Pancreas (tissue), 10 donors: Measurements from ENCODE around the gene COL21A1. TPM values are rescaled to one million over a fixed set of nuclear protein-coding genes. Genes with fewer than 3 reads are reported as not detected.
"Not testable (repeated sequence)": the region's sequence is repeated elsewhere in the genome, so short reads cannot be mapped to it uniquely, and the experiment has no call there.

Experiments
- ATAC-seq, 4 donors: fragments of 200-7000 bp; cut with Tn5 transposase; one replicate each; pipeline versions ENCODE4 v1.8.0 to v1.9.1; 2020; ENCODE audit warnings: mild to moderate bottlenecking in 4 of 4, moderate library complexity in 4 of 4
- DNase-seq, 6 donors: peaks; one replicate each; pipeline ENCODE4 v3.0.0-alpha.2; 2020
- FAIRE-seq: peaks from 2 replicates; lab custom pipeline; 2012; peaks lifted over from hg19 to GRCh38; lab: Jason Lieb, UNC
- H3K27ac ChIP-seq, 4 donors: fragments of 200-600 bp; sonication (generic); 1 replicate in 3 of 4; 2 replicates in 1 of 4; pipeline versions ENCODE4 v1.5.0 to v1.8.0; 2020
- H3K27me3 ChIP-seq, 4 donors: fragments of 200-600 bp; one replicate each; pipeline ENCODE4 v1.8.0; 2021
- H3K36me3 ChIP-seq, 3 donors: fragments of 200-600 bp; sonication (generic) in 1 of 3; one replicate each; pipeline versions ENCODE4 v1.5.0 to v1.8.0; 2020 to 2021
- H3K4me1 ChIP-seq, 3 donors: fragments of 200-600 bp; one replicate each; pipeline ENCODE4 v1.8.0; 2021
- H3K4me3 ChIP-seq, 4 donors: fragments of 200-600 bp; sonication (generic) in 2 of 4; one replicate each; pipeline versions ENCODE4 v1.5.0 to v1.8.0; 2020 to 2021
- H3K9me3 ChIP-seq, 4 donors: fragments of 200-600 bp; one replicate each; pipeline ENCODE4 v1.8.0; 2021
- CTCF ChIP-seq, 4 donors: fragments of 200-600 bp; sonication (generic) in 3 of 4; IDR thresholded peaks; one replicate each; pipeline versions ENCODE4 v1.5.0 to v1.8.0; 2021; ENCODE audit warnings: antibody characterized with exemption in 4 of 4
- WGBS, 2 donors: extraction: QIAGEN DNeasy Blood & Tissue Kit; methylation state at CpG; one replicate each; pipeline ENCODE4 v1.1.7; 2013; 5-methylcytosine and 5-hydroxymethylcytosine counted together
- intact Hi-C, 3 donors: fragments of 100-400 bp; cut with DNase I; formaldehyde crosslinking; loops; one replicate each; pipeline versions ENCODE4 v1.11.1 to v1.14.2; 2022
- polyA plus RNA-seq, 2 donors: library from polyadenylated mRNA; stranded (reverse); fragments of 200-250 nt; gene quantifications; one replicate each; pipeline ENCODE4 v1.2.3, GENCODE V29; 2013
- total RNA-seq, 6 donors: library from RNA; stranded (reverse); fragmentation: NEBNext Ultra II Directional in 4 of 6; extraction: Animal tissue kit (Norgen Biotek cat#: 25700) in 4 of 6; gene quantifications; one replicate each; pipeline versions ENCODE4 v1.2.1 to v1.2.4, GENCODE V29; 2021 to 2023
- donor health status: healthy with polysubstance abuse.
- donor health status: DM: no; HTN: no; CAD: no; lungs with moderate emphysema.
- donor health status: DM: no; HTN: no; CAD: no.
- donor health status: control.
- donor health status: control.
- donor health status: Bipolar disorder and iron deficiency.
- donor health status: DM: yes; HTN: yes; CAD: no.
- donor health status: DM: no; HTN: no; CAD: no.
- donor health status: DM: no; HTN: no; CAD: no.
- donor health status: DM: yes; HTN: yes; CAD: no.

Gene COL21A1
- total and polyA plus RNA-seq, 8 donors = 0.28 to 1.8 (median 0.60) TPM

- FAIRE-seq = no peak
- 44 to 70% methylated on average over 2 of the region's 2 CpGs for WGBS, 2 donors
- Histone ChIP-seq H3K27ac (no peak overlapping the region), H3K27me3 (no peaks in the 10 kb centered on the region), H3K36me3 (no peaks in the 10 kb centered on the region), H3K4me3 (no peak overlapping the region), H3K9me3 (no peaks in the 10 kb centered on the region), H3K4me1 (no peaks in the 10 kb centered on the region)
- DNase-seq = no peak
- intact Hi-C loops = no loop called here
- no peak for TF ChIP-seq CTCF (IDR thresholded peaks at IDR 0.05)
- ATAC-seq = no peak
Observed at GRCh38 chr6:56021943-56022342, 225.4 kb downstream of the COL21A1 start.

- TF ChIP-seq CTCF (IDR thresholded peaks at IDR 0.05) = no peak
- Histone ChIP-seq H3K36me3 (no peaks in the 10 kb centered on the region), H3K4me1 (no peaks in the 10 kb centered on the region), H3K9me3 (no peaks in the 10 kb centered on the region), H3K4me3 (no peak overlapping the region), H3K27ac (no peak overlapping the region), H3K27me3 (no peaks in the 10 kb centered on the region)
- WGBS, 2 donors = 30 to 51% methylated on average over 1 of the region's 1 CpG
- intact Hi-C loops = no loop called here
- FAIRE-seq (no peak), ATAC-seq (no peak), DNase-seq (no peak)
Observed at GRCh38 chr6:56019973-56020372, 227.4 kb downstream of the COL21A1 start.

- DNase-seq = no peak
- 63 to 68% methylated on average over 2 of the region's 2 CpGs for WGBS, 2 donors
- Histone ChIP-seq H3K4me1 (no peaks in the 10 kb centered on the region), H3K9me3 (no peaks in the 10 kb centered on the region), H3K27me3 (no peaks in the 10 kb centered on the region), H3K36me3 (no peaks in the 10 kb centered on the region), H3K27ac (no peak overlapping the region), H3K4me3 (no peak overlapping the region)
- ATAC-seq = no peak
- TF ChIP-seq CTCF (IDR thresholded peaks at IDR 0.05) = no peak
- intact Hi-C loops = no loop called here
- no peak for FAIRE-seq
Observed at GRCh38 chr6:56017198-56017597, 230.2 kb downstream of the COL21A1 start.

- H3K27ac ChIP-seq, H3K9me3 ChIP-seq, FAIRE-seq, H3K4me3 ChIP-seq, H3K36me3 ChIP-seq, ATAC-seq, intact Hi-C loops, H3K27me3 ChIP-seq, H3K4me1 ChIP-seq: not testable (repeated sequence)
- peak in 3 of 6 donors; percentile 16 to 63 (median 54) for DNase-seq
- 74 to 78% methylated on average over 10 of the region's 10 CpGs for WGBS, 2 donors
Observed at GRCh38 chr6:56014039-56014438, 233.3 kb downstream of the COL21A1 start.

- Histone ChIP-seq H3K27me3 (no peaks in the 10 kb centered on the region), H3K4me3 (no peak overlapping the region), H3K9me3 (no peaks in the 10 kb centered on the region), H3K27ac (no peak overlapping the region), H3K4me1 (no peaks in the 10 kb centered on the region), H3K36me3 (no peaks in the 10 kb centered on the region)
- TF ChIP-seq CTCF (IDR thresholded peaks at IDR 0.05) = no peak
- ATAC-seq (no peak), FAIRE-seq (no peak), DNase-seq (no peak)
- intact Hi-C loops = no loop called here
- WGBS, 2 donors = 50 to 62% methylated on average over 2 of the region's 2 CpGs
Observed at GRCh38 chr6:56009636-56010035, 237.7 kb downstream of the COL21A1 start.
